K562 (cell line): ENCODE data around the gene TBRG1. TPM values are rescaled to one million over a fixed set of nuclear protein-coding genes. Genes with fewer than 3 reads are reported as not detected.
A peak's percentile ranks its signal among the peaks of the same experiment; 100 is the strongest.

Source experiments
- ATAC-seq: fragments of 200-7000 bp; cut with Tn5 transposase; 3 replicates; pipeline ENCODE4 v1.9.1; 2020; ENCODE audit warnings: moderate library complexity
- BruUV-seq: library from RNA; stranded (reverse); fragments of 400-500 nt; replicated peaks from 2 replicates; lab custom pipeline; 2021; lab: Mats Ljungman, UMichigan
- CTCF ChIA-PET: fragments of 300-600 bp; formaldehyde crosslinking; extraction: SDS; loops from one replicate; lab custom pipeline; 2021; ENCODE audit warnings: low intra/inter-chr PET ratio; lab: Yijun Ruan, JAX
- POLR2A ChIA-PET: fragments of 300-600, 350-650 bp; sonication (Branson Sonifier 250); formaldehyde crosslinking; extraction: SDS; loops from one replicate; lab custom pipeline; 2021; ENCODE audit warnings: antibody characterized with exemption, inconsistent platforms; lab: Yijun Ruan, JAX
- DNase-seq, 4 experiments: peaks; one replicate each; pipeline versions ENCODE4 v3.0.0 to v3.0.0-alpha.2; 2011 to 2018; ENCODE audit warnings: low spot score in 3 of 4, mixed read lengths in 3 of 4; ENCODE audit errors: extremely low read depth in 1 of 4
- FAIRE-seq: peaks from 2 replicates; lab custom pipeline; 2011; peaks lifted over from hg19 to GRCh38; lab: Jason Lieb, UNC
- H2AFZ ChIP-seq: 2 replicates; pipeline ENCODE4 v1.6.0; 2011; ENCODE audit warnings: low read depth, low read length, control low read depth, inconsistent platforms
- H3K27ac ChIP-seq: fragments of 200-600 bp; 3 replicates; pipeline ENCODE4 v1.8.0; 2011; ENCODE audit warnings: low read depth, mild to moderate bottlenecking, control low read depth, inconsistent platforms, low read length, moderate library complexity, mixed read lengths; ENCODE audit errors: extremely low read depth
- H3K27me3 ChIP-seq, 2 experiments: fragments of 300-600 bp in 1 of 2; 2 replicates in 1 of 2; 3 replicates in 1 of 2; pipeline versions ENCODE4 v1.6.0 to v1.8.0; 2011; ENCODE audit warnings: inconsistent platforms in 2 of 2, low read length in 2 of 2, mild to moderate bottlenecking in 1 of 2, mixed read lengths in 1 of 2, moderate library complexity in 1 of 2; ENCODE audit not compliant: control insufficient read depth in 2 of 2, insufficient read depth in 2 of 2
- H3K36me3 ChIP-seq: fragments of 300-600 bp; 3 replicates; pipeline ENCODE4 v1.8.0; 2011; ENCODE audit warnings: mild to moderate bottlenecking, low read length, inconsistent platforms; ENCODE audit not compliant: control insufficient read depth, insufficient read depth
- H3K4me1 ChIP-seq, 2 experiments: fragments of 200-600 bp in 1 of 2; replicated peaks in 1 of 2; 2 replicates in 1 of 2; 3 replicates in 1 of 2; pipeline versions ENCODE4 v1.5.1 to v1.8.0; 2011; ENCODE audit warnings: inconsistent platforms in 2 of 2, low read length in 2 of 2, mild to moderate bottlenecking in 1 of 2, mixed read lengths in 1 of 2, moderate library complexity in 1 of 2; ENCODE audit not compliant: control insufficient read depth in 2 of 2, insufficient read depth in 2 of 2
- H3K4me2 ChIP-seq: 2 replicates; pipeline ENCODE4 v1.6.1; 2011; ENCODE audit warnings: low read length, control low read depth, inconsistent platforms, mixed read lengths; ENCODE audit not compliant: insufficient read depth
- H3K4me3 ChIP-seq: fragments of 200-600 bp; sonication (generic), shearing (Covaris generic); 2 replicates; pipeline ENCODE4 v1.5.1; 2016; ENCODE audit warnings: control low read depth, inconsistent platforms
- H3K79me2 ChIP-seq: fragments of 200-600 bp; 3 replicates; pipeline ENCODE4 v1.8.0; 2011; ENCODE audit warnings: low read length, inconsistent platforms; ENCODE audit not compliant: control insufficient read depth, insufficient read depth
- H3K9ac ChIP-seq, 2 experiments: 2 replicates each; pipeline versions ENCODE4 v1.6.0 to v1.6.1; 2011; ENCODE audit warnings: low read depth in 2 of 2, low read length in 2 of 2, control low read depth in 1 of 2, inconsistent platforms in 1 of 2, mild to moderate bottlenecking in 1 of 2, mixed read lengths in 1 of 2; ENCODE audit not compliant: insufficient read depth in 1 of 2
- H3K9me1 ChIP-seq: one replicate; pipeline ENCODE4 v1.6.0; 2011; ENCODE audit warnings: inconsistent platforms, mild to moderate bottlenecking, low read length, moderate library complexity; ENCODE audit not compliant: control insufficient read depth, insufficient read depth
- H3K9me3 ChIP-seq: replicated peaks from 2 replicates; pipeline ENCODE4 v1.5.1; 2011; ENCODE audit warnings: low read depth, low read length, inconsistent platforms; ENCODE audit not compliant: control insufficient read depth, insufficient read depth
- H4K20me1 ChIP-seq: replicated peaks from 2 replicates; pipeline ENCODE4 v1.6.1; 2011; ENCODE audit warnings: low read length, inconsistent platforms, mixed read lengths; ENCODE audit not compliant: control insufficient read depth, insufficient read depth
- ARID1B ChIP-seq: fragments of 450-650 bp; IDR thresholded peaks from 2 replicates; pipeline ENCODE4 v1.6.1; 2016; ENCODE audit warnings: antibody characterized with exemption, mild to moderate bottlenecking, inconsistent platforms
- CBFA2T2 ChIP-seq: fragments of 450-650 bp; conservative IDR thresholded peaks from 2 replicates; pipeline ENCODE4 v1.6.1; 2017; ENCODE audit warnings: mild to moderate bottlenecking
- CBFA2T3 ChIP-seq: fragments of 450-650 bp; IDR thresholded peaks from 2 replicates; pipeline ENCODE4 v1.6.1; 2017
- CCNT2 ChIP-seq: IDR thresholded peaks from 2 replicates; pipeline ENCODE4 v1.6.1; 2011; ENCODE audit warnings: borderline replicate concordance, low read depth, mild to moderate bottlenecking, moderate library complexity, mixed read lengths, low read length; ENCODE audit not compliant: insufficient read length; ENCODE audit errors: extremely low read depth
- ELF1 ChIP-seq: fragments of 200-800 bp; sonication (Bioruptor generic); IDR thresholded peaks from 2 replicates; pipeline ENCODE4 v1.6.1; 2016; ENCODE audit warnings: missing genetic modification characterization, missing compliant biosample characterization
- EP300 ChIP-seq: IDR thresholded peaks from 2 replicates; pipeline ENCODE4 v1.6.1; 2012; ENCODE audit warnings: low read length, improper control_type of control experiment
- NCOR1 ChIP-seq: fragments of 450-650 bp; IDR thresholded peaks from 2 replicates; pipeline ENCODE4 v1.6.1; 2016; ENCODE audit warnings: mild to moderate bottlenecking, moderate library complexity
- POLR2AphosphoS5 ChIP-seq: IDR thresholded peaks from 2 replicates; pipeline ENCODE4 v1.6.1; 2011; ENCODE audit warnings: mild to moderate bottlenecking, low read depth, low read length, moderate library complexity; ENCODE audit not compliant: control insufficient read depth, insufficient read depth
- RCOR1 ChIP-seq, 2 experiments: IDR thresholded peaks; 2 replicates each; pipeline ENCODE4 v1.6.1; 2012; ENCODE audit warnings: low read depth in 2 of 2, low read length in 2 of 2, borderline replicate concordance in 1 of 2, improper control_type of control experiment in 1 of 2
- STAT5A ChIP-seq: IDR thresholded peaks from 2 replicates; pipeline ENCODE4 v1.6.1; 2012; ENCODE audit warnings: low read length, inconsistent platforms, borderline replicate concordance
- TAL1 ChIP-seq: fragments of 450-650 bp; IDR thresholded peaks from 2 replicates; pipeline ENCODE4 v1.6.1; 2016; ENCODE audit warnings: mild to moderate bottlenecking
- TCF3 ChIP-seq: sonication (generic); formaldehyde crosslinking; IDR thresholded peaks from 2 replicates; pipeline ENCODE4 v1.4.0; 2020; ENCODE audit warnings: mild to moderate bottlenecking, missing genetic modification reagents
- TEAD4 ChIP-seq, 2 experiments: sonication (generic) in 1 of 2; formaldehyde crosslinking in 1 of 2; IDR thresholded peaks; 2 replicates each; pipeline versions ENCODE4 v1.6.1 to v1.8.0; 2012 to 2022; ENCODE audit warnings: borderline replicate concordance in 1 of 2, inconsistent platforms in 1 of 2, low read length in 1 of 2, mild to moderate bottlenecking in 1 of 2, missing genetic modification reagents in 1 of 2
- ZNF197 ChIP-seq: fragments of 200-800 bp; sonication (Bioruptor generic); IDR thresholded peaks from 2 replicates; pipeline ENCODE4 v1.6.1; 2016; ENCODE audit warnings: low read depth, missing genetic modification characterization, missing compliant biosample characterization
- ZNF23 ChIP-seq: fragments of 250-450 bp; sonication (Bioruptor Pico); IDR thresholded peaks from 2 replicates; pipeline ENCODE4 v1.4.0; 2020; ENCODE audit warnings: mild to moderate bottlenecking
- WGBS: fragments of 100-300 bp; shearing (Covaris generic); methylation state at CpG from one replicate; pipeline ENCODE4 v1.1.6; 2016; ENCODE audit warnings: low coverage, mixed read lengths; ENCODE audit not compliant: insufficient coverage; ENCODE audit errors: missing lambda C conversion rate; 5-methylcytosine and 5-hydroxymethylcytosine counted together
- in situ Hi-C: fragments of 300-500 bp; cut with MboI; formaldehyde crosslinking; loops from 4 replicates; pipeline ENCODE4 v1.15.0; 2018; ENCODE audit warnings: inconsistent platforms, mixed read lengths
- intact Hi-C: fragments of 100-400 bp; cut with micrococcal nuclease; formaldehyde crosslinking; loops from 2 replicates; pipeline ENCODE4 v1.14.2; 2022
- polyA plus RNA-seq, 8 experiments: library from polyadenylated mRNA; depleted of rRNA in 4 of 8; stranded (reverse) in 5 of 8; unstranded in 3 of 8; fragments of >200 nt; fragmentation: Nextera tagmentation in 2 of 8; fragmentation: Illumina TruSeq in 1 of 8; extraction: Ambion mirVana in 2 of 8; extraction: Trizol in 1 of 8; gene quantifications; 2 replicates each; pipeline versions ENCODE4 v1.2.1 to v1.2.3, GENCODE V29; 2011 to 2014; ENCODE audit warnings: inconsistent platforms in 1 of 8, missing spikeins in 1 of 8
- total RNA-seq, 7 experiments: library from RNA; depleted of rRNA in 6 of 7; stranded (reverse); fragments of >200 nt in 6 of 7; fragmentation: Illumina TruSeq in 2 of 7; extraction: Trizol in 2 of 7; gene quantifications; 2 replicates each; pipeline versions ENCODE4 v1.2.1 to v1.2.3, GENCODE V29; 2011 to 2021; ENCODE audit warnings: low replicate concordance in 1 of 7

TBRG1 gene
- total and polyA plus RNA-seq, 9 of the 15 experiments (the other 6 are each of a cell fraction or from before 2014, with no cell fraction given): 8.7 to 30.0 (median 20.2) TPM

DNA sequence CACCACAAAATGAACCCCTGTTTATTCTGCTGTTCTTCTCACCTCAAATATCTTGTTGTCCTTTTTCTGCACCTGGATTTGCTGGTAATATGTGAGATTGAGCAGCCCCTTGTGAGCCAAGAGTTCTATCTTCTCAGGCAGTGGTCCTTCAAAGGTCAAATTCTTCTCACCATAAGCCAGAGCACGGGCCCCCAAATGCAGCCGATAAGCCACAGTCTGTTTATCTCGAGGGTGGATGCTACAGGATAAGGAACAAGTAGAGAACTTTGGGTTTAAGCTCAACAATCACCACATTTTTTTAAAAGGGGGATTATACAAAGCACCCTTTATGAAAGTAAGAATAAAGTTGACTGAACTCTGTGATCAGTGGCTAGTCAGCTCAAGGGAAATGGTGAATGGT is 15.8 kb downstream of the TBRG1 start:
- FAIRE-seq (no peak), DNase-seq (peak in 2 of 4 experiments; percentile 21 to 25), ATAC-seq (peak; percentile 21; the same call in 2 of the 3 replicates)
- POLR2A ChIA-PET: interaction anchor here (0.8 to 1.9 kb wide), 3 partner anchors 12 to 36 kb away, joined by 3 to 4 read pairs (median 4); partner anchors contain the start of genes SPA17 and TBRG1
- Histone ChIP-seq H3K9me1 (no peaks in the 10 kb centered on the region), H3K27me3 (no peaks in the 10 kb centered on the region), H3K27ac (no peak overlapping the region), H3K9ac (no peak overlapping the region), H3K4me2 (no peak overlapping the region), H3K36me3 (peaks cover 34% of the 10 kb centered on the region), H3K4me1 (peaks cover 0 to 21% of the 10 kb centered on the region in 2 experiments; a peak in 4 of 5 replicates), H3K4me3 (no peak overlapping the region), H3K79me2 (no peaks in the 10 kb centered on the region), H4K20me1 (no peaks in the 10 kb centered on the region), H2AFZ (no peak overlapping the region), H3K9me3 (peaks cover 8% of the 10 kb centered on the region; the same call in 1 of the 2 replicates)
- 9% methylated on average over 3 of the region's 3 CpGs for WGBS
- CTCF ChIA-PET: no interaction called here
- TF ChIP-seq ZNF23 (CRISPR knock-in tag): no peak
- peak; percentile 55; the same call in 1 of the 2 replicates for TF ChIP-seq TAL1
- TF ChIP-seq CBFA2T3: peak; percentile 76
- peak; percentile 39; the same call in 1 of the 2 replicates for TF ChIP-seq NCOR1
- TF ChIP-seq ELF1 (tag): no peak
- TF ChIP-seq ZNF197 (CRISPR knock-in tag): no peak
- peak; percentile 75 for TF ChIP-seq TEAD4 (IDR thresholded peaks at IDR 0.05; ENCODE audit: low read length)
- TF ChIP-seq TEAD4 (CRISPR knock-in tag; IDR thresholded peaks at IDR 0.05; ENCODE audit: borderline replicate concordance): no peak
- peak; percentile 44; the same call in 1 of the 2 replicates for TF ChIP-seq ARID1B
- peak; percentile 59 for TF ChIP-seq CBFA2T2
- TF ChIP-seq TCF3 (CRISPR knock-in tag): peak; percentile 52
- TF ChIP-seq POLR2AphosphoS5: peak; percentile 28; the same call in 1 of the 2 replicates
- peak; percentile 22 for TF ChIP-seq CCNT2
- TF ChIP-seq RCOR1 (IDR thresholded peaks at IDR 0.05; ENCODE audit: borderline replicate concordance in 1 of 2, low read depth in 2 of 2, low read length in 2 of 2): peak in 1 of 2 experiments; percentile 22; a peak in 1 of 4 replicates
- peak; percentile 14; the same call in 1 of the 2 replicates for TF ChIP-seq STAT5A
- 0 out of 2 replicates have a peak, but pooled peaks have one; percentile 22 for TF ChIP-seq EP300
- in situ Hi-C loops: no loop called here
- no TSS peak for BruUV-seq
- intact Hi-C loops: no loop called here
